HEK293 (cell line): ENCODE data around the gene STAM2.

Experiments
- CTCF ChIA-PET: fragments of 350-600 bp; formaldehyde crosslinking; extraction: SDS; loops from one replicate; lab custom pipeline; 2021; ENCODE audit warnings: antibody characterized with exemption; lab: Yijun Ruan, JAX
- POLR2A ChIA-PET: fragments of 300-600 bp; formaldehyde crosslinking; extraction: SDS; loops from one replicate; lab custom pipeline; 2020; ENCODE audit warnings: antibody characterized with exemption, inconsistent platforms; lab: Yijun Ruan, JAX
- H3K27ac ChIP-seq: fragments of 200-500 bp; sonication (Bioruptor generic); 2 replicates; pipeline ENCODE4 v1.5.1; 2014; ENCODE audit warnings: low read depth, low read length, control low read depth, inconsistent platforms; ENCODE audit errors: extremely low read depth
- H3K36me3 ChIP-seq, 2 experiments: fragments of 200-500 bp in 1 of 2; sonication (Bioruptor generic) in 1 of 2; 1 replicate in 1 of 2; 2 replicates in 1 of 2; pipeline ENCODE4 v1.5.1; 2014 to 2017; ENCODE audit warnings: inconsistent platforms in 2 of 2, low read length in 2 of 2; ENCODE audit not compliant: control insufficient read depth in 2 of 2, insufficient read depth in 1 of 2
- H3K4me1 ChIP-seq: fragments of 200-500 bp; sonication (Bioruptor generic); 2 replicates; pipeline ENCODE4 v1.5.1; 2014; ENCODE audit warnings: mild to moderate bottlenecking, low read length, inconsistent platforms; ENCODE audit not compliant: control insufficient read depth, insufficient read depth
- H3K4me3 ChIP-seq: 2 replicates; pipeline ENCODE4 v1.5.1; 2011; ENCODE audit warnings: low read depth, mild to moderate bottlenecking, control low read depth, low read length, moderate library complexity
- H3K9me3 ChIP-seq: fragments of 200-500 bp; sonication (Bioruptor generic); 2 replicates; pipeline ENCODE4 v1.5.1; 2014; ENCODE audit warnings: low read depth, low read length, inconsistent platforms; ENCODE audit not compliant: control insufficient read depth, insufficient read depth
- GLIS2 ChIP-seq: fragments of 450-650 bp; formaldehyde crosslinking; IDR thresholded peaks from 2 replicates; pipeline ENCODE4 v1.5.1; 2016; ENCODE audit warnings: missing biosample characterization, missing genetic modification characterization
- KLF1 ChIP-seq: fragments of 450-650 bp; formaldehyde crosslinking; IDR thresholded peaks from 2 replicates; pipeline ENCODE4 v1.5.1; 2016; ENCODE audit warnings: missing biosample characterization, missing genetic modification characterization
- KLF8 ChIP-seq: fragments of 450-650 bp; formaldehyde crosslinking; IDR thresholded peaks from 2 replicates; pipeline ENCODE4 v1.5.1; 2016; ENCODE audit warnings: missing biosample characterization, missing genetic modification characterization
- KLF9 ChIP-seq: fragments of 450-650 bp; formaldehyde crosslinking; IDR thresholded peaks from 2 replicates; pipeline ENCODE4 v1.5.1; 2016; ENCODE audit warnings: missing biosample characterization, missing genetic modification characterization, low read depth
- SP2 ChIP-seq: fragments of 450-650 bp; formaldehyde crosslinking; IDR thresholded peaks from 2 replicates; pipeline ENCODE4 v1.5.1; 2016; ENCODE audit warnings: missing biosample characterization, missing genetic modification characterization
- SP3 ChIP-seq: fragments of 450-650 bp; formaldehyde crosslinking; IDR thresholded peaks from 2 replicates; pipeline ENCODE4 v1.5.1; 2016; ENCODE audit warnings: missing biosample characterization, missing genetic modification characterization
- SP7 ChIP-seq: fragments of 450-650 bp; formaldehyde crosslinking; IDR thresholded peaks from 2 replicates; pipeline ENCODE4 v1.5.1; 2016; ENCODE audit warnings: missing biosample characterization, missing genetic modification characterization
- TRIM28 ChIP-seq: IDR thresholded peaks from 2 replicates; pipeline ENCODE4 v1.6.1; 2011; ENCODE audit warnings: low read length, control low read depth, borderline replicate concordance
- WT1 ChIP-seq: fragments of 450-650 bp; formaldehyde crosslinking; IDR thresholded peaks from 2 replicates; pipeline ENCODE4 v1.5.1; 2016; ENCODE audit warnings: missing biosample characterization, missing genetic modification characterization
- ZBTB17 ChIP-seq: fragments of 450-650 bp; formaldehyde crosslinking; IDR thresholded peaks from 2 replicates; pipeline ENCODE4 v1.5.1; 2016; ENCODE audit warnings: missing biosample characterization, missing genetic modification characterization
- ZBTB8A ChIP-seq: fragments of 450-650 bp; formaldehyde crosslinking; IDR thresholded peaks from 2 replicates; pipeline ENCODE4 v1.5.1; 2016; ENCODE audit warnings: missing biosample characterization, missing genetic modification characterization
- ZNF2 ChIP-seq: fragments of 450-650 bp; formaldehyde crosslinking; IDR thresholded peaks from 2 replicates; pipeline ENCODE4 v1.5.1; 2016; ENCODE audit warnings: missing biosample characterization, missing genetic modification characterization
- ZNF211 ChIP-seq: fragments of 450-650 bp; formaldehyde crosslinking; IDR thresholded peaks from 2 replicates; pipeline ENCODE4 v1.5.1; 2016; ENCODE audit warnings: low read depth, missing biosample characterization, missing genetic modification characterization
- ZNF341 ChIP-seq: fragments of 450-650 bp; formaldehyde crosslinking; IDR thresholded peaks from 2 replicates; pipeline ENCODE4; 2016; ENCODE audit warnings: low read depth, missing biosample characterization, missing genetic modification characterization
- ZNF366 ChIP-seq: fragments of 450-650 bp; formaldehyde crosslinking; conservative IDR thresholded peaks from 2 replicates; pipeline ENCODE4 v1.5.1; 2016; ENCODE audit warnings: missing biosample characterization, missing genetic modification characterization
- ZNF600 ChIP-seq: fragments of 450-650 bp; formaldehyde crosslinking; IDR thresholded peaks from 2 replicates; pipeline ENCODE4 v1.5.1; 2016; ENCODE audit warnings: missing biosample characterization, missing genetic modification characterization
- ZNF623 ChIP-seq: fragments of 450-650 bp; formaldehyde crosslinking; IDR thresholded peaks from 2 replicates; pipeline ENCODE4 v1.5.1; 2016; ENCODE audit warnings: missing biosample characterization, missing genetic modification characterization
- ZNF629 ChIP-seq: fragments of 450-650 bp; formaldehyde crosslinking; IDR thresholded peaks from 2 replicates; pipeline ENCODE4 v1.5.1; 2017; ENCODE audit warnings: missing biosample characterization, missing genetic modification characterization
- ZNF660 ChIP-seq: fragments of 450-650 bp; IDR thresholded peaks from 2 replicates; pipeline ENCODE4 v1.5.1; 2018; ENCODE audit warnings: missing biosample characterization, mild to moderate bottlenecking, missing genetic modification characterization
- ZNF76 ChIP-seq: fragments of 450-650 bp; formaldehyde crosslinking; IDR thresholded peaks from 2 replicates; pipeline ENCODE4; 2016; ENCODE audit warnings: low read depth, missing biosample characterization, missing genetic modification characterization, borderline replicate concordance
- ZNF785 ChIP-seq: fragments of 450-650 bp; formaldehyde crosslinking; IDR thresholded peaks from 2 replicates; pipeline ENCODE4 v1.5.1; 2016; ENCODE audit warnings: missing biosample characterization, missing genetic modification characterization
- TF ChIP-seq, protein P1 (sequence below): fragments of 450-650 bp; formaldehyde crosslinking; IDR thresholded peaks from 2 replicates; pipeline ENCODE4 v1.5.1; 2016; ENCODE audit warnings: missing biosample characterization, missing genetic modification characterization
- TF ChIP-seq, protein P2 (sequence below): sonication (generic); formaldehyde crosslinking; IDR thresholded peaks from 2 replicates; pipeline ENCODE4 v1.8.1; 2022; ENCODE audit warnings: mild to moderate bottlenecking, moderate library complexity, missing genetic modification reagents
- TF ChIP-seq, protein P3 (sequence below): fragments of 450-650 bp; formaldehyde crosslinking; IDR thresholded peaks from 2 replicates; pipeline ENCODE4 v1.5.1; 2016; ENCODE audit warnings: missing biosample characterization, missing genetic modification characterization
- TF ChIP-seq, protein P4 (sequence below): fragments of 450-650 bp; formaldehyde crosslinking; IDR thresholded peaks from 2 replicates; pipeline ENCODE4 v1.5.1; 2016; ENCODE audit warnings: missing biosample characterization, missing genetic modification characterization

The STAM2 gene

DNA sequence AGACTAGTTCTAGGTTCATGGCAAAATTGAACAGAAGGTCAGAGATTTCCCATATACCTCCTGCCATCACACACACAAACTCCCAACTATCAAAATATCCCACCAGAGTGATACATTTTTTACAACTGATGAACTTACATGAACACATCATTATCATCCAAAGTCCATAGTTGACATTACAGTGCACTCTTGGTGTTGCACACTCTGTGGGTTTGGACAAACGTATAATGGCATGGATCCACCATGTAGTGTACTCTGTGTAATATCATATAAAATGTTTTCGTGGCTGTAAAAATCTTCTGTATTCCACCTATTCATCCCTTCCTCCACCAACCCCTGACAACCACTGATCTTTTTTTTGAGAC, 25.9 kb upstream of the STAM2 start:
- Histone ChIP-seq H3K9me3 (no peaks in the 10 kb centered on the region), H3K27ac (no peak overlapping the region), H3K4me1 (0 out of 2 replicates have a peak, but pooled peaks cover 2% of the 10 kb centered on the region), H3K36me3 (no peaks in the 10 kb centered on the region), H3K4me3 (no peak overlapping the region)
- POLR2A ChIA-PET, result interaction anchor here (1.4 kb wide), 1 partner anchor 26 kb away, joined by 4 read pairs; the partner anchor contains the start of gene STAM2
- TF ChIP-seq, protein P1, sequence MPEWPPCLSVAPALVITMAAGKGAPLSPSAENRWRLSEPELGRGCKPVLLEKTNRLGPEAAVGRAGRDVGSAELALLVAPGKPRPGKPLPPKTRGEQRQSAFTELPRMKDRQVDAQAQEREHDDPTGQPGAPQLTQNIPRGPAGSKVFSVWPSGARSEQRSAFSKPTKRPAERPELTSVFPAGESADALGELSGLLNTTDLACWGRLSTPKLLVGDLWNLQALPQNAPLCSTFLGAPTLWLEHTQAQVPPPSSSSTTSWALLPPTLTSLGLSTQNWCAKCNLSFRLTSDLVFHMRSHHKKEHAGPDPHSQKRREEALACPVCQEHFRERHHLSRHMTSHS, result no peak
- CTCF ChIA-PET, result interaction anchor here (0.7 to 1.1 kb wide), 3 partner anchors 8 to 435 kb away, joined by 3 to 4 read pairs (median 4); no protein-coding TSS in a partner anchor

DNA sequence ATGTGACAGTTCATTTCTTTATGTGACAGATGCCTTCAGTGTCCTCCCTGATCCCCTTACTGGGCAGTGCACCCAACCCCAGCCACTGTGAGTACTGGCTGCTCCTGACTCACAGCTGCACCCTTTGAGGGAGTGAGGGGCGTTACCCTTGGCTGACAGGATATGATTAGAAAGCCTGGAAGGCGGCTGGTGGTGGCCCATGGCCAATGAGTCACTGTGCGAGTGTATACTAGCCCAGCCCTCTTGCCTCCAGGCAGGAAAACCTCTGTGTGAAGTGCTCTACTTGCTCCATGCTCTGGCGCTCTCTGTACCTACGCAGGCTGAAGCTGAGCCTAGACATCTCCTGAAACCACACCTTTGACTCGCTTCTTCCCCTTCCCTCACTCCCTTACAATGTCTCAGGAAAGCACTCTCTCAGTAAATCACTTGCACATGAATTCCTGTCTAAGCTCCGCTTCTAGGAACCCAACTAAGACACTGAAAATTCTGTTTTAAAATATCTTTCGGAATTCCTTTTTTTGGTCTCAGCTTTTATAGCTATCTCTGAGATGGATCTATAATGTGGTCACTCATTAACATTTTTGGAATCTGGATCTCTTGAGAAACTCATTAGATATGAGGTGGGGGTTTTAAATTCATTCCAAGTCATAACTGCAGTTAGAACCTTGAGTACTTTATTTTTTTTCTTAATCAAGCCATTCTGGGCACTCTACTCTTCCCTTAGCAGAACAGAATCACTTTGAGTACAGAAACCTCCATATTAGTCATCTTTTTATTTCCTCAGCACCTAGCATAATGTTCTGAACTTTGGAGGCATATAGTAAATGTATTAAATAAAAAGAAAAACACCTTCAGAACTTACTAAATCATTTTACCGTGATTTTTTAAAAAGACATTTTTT, 25.3 kb upstream of the STAM2 start:
- Histone ChIP-seq H3K4me1 (0 out of 2 replicates have a peak, but pooled peaks cover 2% of the 10 kb centered on the region), H3K9me3 (no peaks in the 10 kb centered on the region), H3K36me3 (no peaks in the 10 kb centered on the region), H3K4me3 (peak overlapping the region; percentile 3; the same call in 1 of the 2 replicates), H3K27ac (no peak overlapping the region)
- peak; percentile 36; the same call in 1 of the 2 replicates for TF ChIP-seq ZNF660
- TF ChIP-seq ZNF76 (tag by site-specific recombination), result no peak
- TF ChIP-seq, protein P2, sequence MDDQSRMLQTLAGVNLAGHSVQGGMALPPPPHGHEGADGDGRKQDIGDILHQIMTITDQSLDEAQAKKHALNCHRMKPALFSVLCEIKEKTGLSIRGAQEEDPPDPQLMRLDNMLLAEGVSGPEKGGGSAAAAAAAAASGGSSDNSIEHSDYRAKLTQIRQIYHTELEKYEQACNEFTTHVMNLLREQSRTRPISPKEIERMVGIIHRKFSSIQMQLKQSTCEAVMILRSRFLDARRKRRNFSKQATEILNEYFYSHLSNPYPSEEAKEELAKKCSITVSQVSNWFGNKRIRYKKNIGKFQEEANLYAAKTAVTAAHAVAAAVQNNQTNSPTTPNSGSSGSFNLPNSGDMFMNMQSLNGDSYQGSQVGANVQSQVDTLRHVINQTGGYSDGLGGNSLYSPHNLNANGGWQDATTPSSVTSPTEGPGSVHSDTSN, result no peak
- TF ChIP-seq, protein P3, sequence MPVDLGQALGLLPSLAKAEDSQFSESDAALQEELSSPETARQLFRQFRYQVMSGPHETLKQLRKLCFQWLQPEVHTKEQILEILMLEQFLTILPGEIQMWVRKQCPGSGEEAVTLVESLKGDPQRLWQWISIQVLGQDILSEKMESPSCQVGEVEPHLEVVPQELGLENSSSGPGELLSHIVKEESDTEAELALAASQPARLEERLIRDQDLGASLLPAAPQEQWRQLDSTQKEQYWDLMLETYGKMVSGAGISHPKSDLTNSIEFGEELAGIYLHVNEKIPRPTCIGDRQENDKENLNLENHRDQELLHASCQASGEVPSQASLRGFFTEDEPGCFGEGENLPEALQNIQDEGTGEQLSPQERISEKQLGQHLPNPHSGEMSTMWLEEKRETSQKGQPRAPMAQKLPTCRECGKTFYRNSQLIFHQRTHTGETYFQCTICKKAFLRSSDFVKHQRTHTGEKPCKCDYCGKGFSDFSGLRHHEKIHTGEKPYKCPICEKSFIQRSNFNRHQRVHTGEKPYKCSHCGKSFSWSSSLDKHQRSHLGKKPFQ (tag by site-specific recombination), result peak; percentile 14; the same call in 1 of the 2 replicates
- 0 out of 2 replicates have a peak, but pooled peaks have one; percentile 31 for TF ChIP-seq GLIS2 (tag by site-specific recombination)
- TF ChIP-seq, protein P4, sequence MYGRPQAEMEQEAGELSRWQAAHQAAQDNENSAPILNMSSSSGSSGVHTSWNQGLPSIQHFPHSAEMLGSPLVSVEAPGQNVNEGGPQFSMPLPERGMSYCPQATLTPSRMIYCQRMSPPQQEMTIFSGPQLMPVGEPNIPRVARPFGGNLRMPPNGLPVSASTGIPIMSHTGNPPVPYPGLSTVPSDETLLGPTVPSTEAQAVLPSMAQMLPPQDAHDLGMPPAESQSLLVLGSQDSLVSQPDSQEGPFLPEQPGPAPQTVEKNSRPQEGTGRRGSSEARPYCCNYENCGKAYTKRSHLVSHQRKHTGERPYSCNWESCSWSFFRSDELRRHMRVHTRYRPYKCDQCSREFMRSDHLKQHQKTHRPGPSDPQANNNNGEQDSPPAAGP (tag by site-specific recombination), result 0 out of 2 replicates have a peak, but pooled peaks have one; percentile 21
- no peak for TF ChIP-seq ZNF341 (tag by site-specific recombination)
- peak; percentile 29; the same call in 1 of the 2 replicates for TF ChIP-seq ZBTB8A (tag by site-specific recombination)
- peak; percentile 46 for TF ChIP-seq SP2 (tag by site-specific recombination)
- TF ChIP-seq KLF9 (tag by site-specific recombination), result 0 out of 2 replicates have a peak, but pooled peaks have one; percentile 28
- TF ChIP-seq WT1 (tag by site-specific recombination), result peak; percentile 44; the same call in 1 of the 2 replicates
- TF ChIP-seq ZNF211, result no peak
- 0 out of 2 replicates have a peak, but pooled peaks have one; percentile 27 for TF ChIP-seq SP3
- TF ChIP-seq ZNF366 (tag by site-specific recombination), result peak; percentile 36
- TF ChIP-seq KLF1 (tag by site-specific recombination), result peak; percentile 68
- peak; percentile 82 for TF ChIP-seq TRIM28
- TF ChIP-seq ZBTB17 (tag by site-specific recombination), result peak; percentile 84
- TF ChIP-seq ZNF600, result peak; percentile 61
- TF ChIP-seq ZNF2 (tag by site-specific recombination), result 0 out of 2 replicates have a peak, but pooled peaks have one; percentile 20
- TF ChIP-seq SP7, result peak; percentile 58
- no peak for TF ChIP-seq ZNF623 (tag by site-specific recombination)
- peak; percentile 27; the same call in 1 of the 2 replicates for TF ChIP-seq KLF8 (tag by site-specific recombination)
- no peak for TF ChIP-seq ZNF785 (tag by site-specific recombination)
- TF ChIP-seq ZNF629, result peak; percentile 31; the same call in 1 of the 2 replicates
- CTCF ChIA-PET, result interaction anchor here (0.7 to 1.3 kb wide), 4 partner anchors 8 to 435 kb away, joined by 3 to 6 read pairs (median 4); no protein-coding TSS in a partner anchor
- POLR2A ChIA-PET, result interaction anchor here (0.6 to 1.4 kb wide), 3 partner anchors 25 to 516 kb away, joined by 3 to 4 read pairs (median 4); partner anchors contain the start of genes PRPF40A and STAM2
